Measurements from ENCODE around the gene STEAP2. TPM values are rescaled to one million over a fixed set of nuclear protein-coding genes. Genes with fewer than 3 reads are reported as not detected.

The STEAP2 gene
- total RNA-seq, 6 experiments from 2014 or later = 11.0 to 18.1 (median 14.9) TPM

DNA sequence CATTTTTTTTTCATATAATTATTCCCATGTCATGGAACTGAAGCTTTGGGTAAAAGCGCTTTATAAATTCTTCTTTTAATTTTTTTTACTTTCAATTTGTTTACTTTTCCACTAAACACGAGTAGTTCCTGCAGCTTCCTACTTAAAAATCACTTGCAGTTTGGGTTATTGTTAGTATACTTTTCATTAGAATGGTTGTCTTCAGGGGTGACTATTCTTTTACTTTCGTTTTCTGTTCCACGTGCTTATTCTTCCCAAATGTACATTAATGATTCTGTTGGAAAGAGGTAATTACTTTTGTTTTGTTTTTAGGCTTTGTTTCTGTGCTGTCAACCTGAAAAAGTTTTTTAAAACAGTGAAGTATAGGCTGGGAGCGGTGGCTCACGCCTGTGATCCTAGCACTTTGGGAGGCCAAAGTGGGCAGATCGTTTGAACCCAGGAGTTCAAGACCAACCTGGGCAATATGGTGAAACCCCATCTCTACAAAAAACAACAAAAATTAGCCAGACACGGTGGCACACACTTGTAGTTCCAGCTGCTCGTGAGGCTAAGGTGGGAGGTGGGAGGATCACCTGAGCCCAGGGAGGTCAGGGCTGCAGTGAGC, 28.2 kb downstream of the STEAP2 start:
- Mint-ChIP-seq H3K27me3 (ENCODE audit: insufficient read depth) (peaks cover 3% of the 10 kb centered on the region; the same call in 1 of the 2 replicates), H3K36me3 (ENCODE audit: low read depth) (no peaks in the 10 kb centered on the region), H3K9me3 (no peaks in the 10 kb centered on the region), H3K4me1 (ENCODE audit: low read depth) (peaks cover 22% of the 10 kb centered on the region), H3K27ac (peak overlapping the region; percentile 40; the same call in 1 of the 2 replicates), H3K4me3 (peak overlapping the region; percentile 23; the same call in 1 of the 2 replicates)
- DNase-seq = no peak
- TF ChIP-seq, protein P1, sequence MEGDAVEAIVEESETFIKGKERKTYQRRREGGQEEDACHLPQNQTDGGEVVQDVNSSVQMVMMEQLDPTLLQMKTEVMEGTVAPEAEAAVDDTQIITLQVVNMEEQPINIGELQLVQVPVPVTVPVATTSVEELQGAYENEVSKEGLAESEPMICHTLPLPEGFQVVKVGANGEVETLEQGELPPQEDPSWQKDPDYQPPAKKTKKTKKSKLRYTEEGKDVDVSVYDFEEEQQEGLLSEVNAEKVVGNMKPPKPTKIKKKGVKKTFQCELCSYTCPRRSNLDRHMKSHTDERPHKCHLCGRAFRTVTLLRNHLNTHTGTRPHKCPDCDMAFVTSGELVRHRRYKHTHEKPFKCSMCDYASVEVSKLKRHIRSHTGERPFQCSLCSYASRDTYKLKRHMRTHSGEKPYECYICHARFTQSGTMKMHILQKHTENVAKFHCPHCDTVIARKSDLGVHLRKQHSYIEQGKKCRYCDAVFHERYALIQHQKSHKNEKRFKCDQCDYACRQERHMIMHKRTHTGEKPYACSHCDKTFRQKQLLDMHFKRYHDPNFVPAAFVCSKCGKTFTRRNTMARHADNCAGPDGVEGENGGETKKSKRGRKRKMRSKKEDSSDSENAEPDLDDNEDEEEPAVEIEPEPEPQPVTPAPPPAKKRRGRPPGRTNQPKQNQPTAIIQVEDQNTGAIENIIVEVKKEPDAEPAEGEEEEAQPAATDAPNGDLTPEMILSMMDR (IDR thresholded peaks at IDR 0.05) = no peak

DNA sequence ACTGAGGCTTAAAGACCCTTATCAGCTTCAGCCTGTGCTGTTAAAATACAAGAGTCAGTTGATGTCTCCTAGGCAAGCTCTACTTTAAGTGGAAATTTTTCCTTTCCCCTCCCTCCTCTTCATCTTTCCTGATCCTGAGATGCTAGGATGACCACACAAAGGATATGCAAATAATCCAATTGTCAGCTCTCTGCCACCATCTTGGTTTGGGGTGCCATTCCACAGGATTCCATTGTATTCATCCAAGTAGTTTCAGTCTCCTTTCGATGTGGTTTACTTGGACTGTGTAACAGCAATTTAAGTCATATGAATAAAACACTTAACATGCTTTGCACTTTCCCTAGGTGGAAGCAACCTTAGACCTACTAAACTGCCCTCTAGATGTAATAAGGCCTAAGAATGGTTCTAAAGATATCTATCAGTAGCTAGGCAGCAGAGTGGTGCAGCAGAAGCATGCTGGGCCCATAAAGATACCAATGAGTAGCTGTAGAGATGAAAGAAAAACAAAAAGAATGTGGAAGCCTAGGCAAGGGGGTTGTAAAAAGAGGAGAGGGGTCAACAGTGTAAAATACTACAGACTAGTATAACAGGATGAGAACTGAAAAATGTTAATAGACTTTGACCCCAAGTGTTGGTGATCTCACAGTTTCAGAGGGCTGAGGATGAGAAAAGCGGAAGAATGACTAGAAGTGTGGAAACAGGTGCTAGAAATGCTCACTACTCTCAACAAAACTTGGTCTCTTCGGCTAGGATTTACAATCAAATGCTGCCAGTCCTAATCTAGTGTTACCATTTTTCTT, 31.0 kb downstream of the STEAP2 start:
- no peak for DNase-seq
- H3K4me1 Mint-ChIP-seq (ENCODE audit: low read depth) = peaks cover 42% of the 10 kb centered on the region
- TF ChIP-seq, protein P1 (IDR thresholded peaks at IDR 0.05) = no peak
- H3K9me3 Mint-ChIP-seq = no peaks in the 10 kb centered on the region
- H3K27me3 Mint-ChIP-seq (ENCODE audit: insufficient read depth) = peaks cover 3% of the 10 kb centered on the region; the same call in 1 of the 2 replicates
- no peaks in the 10 kb centered on the region for H3K36me3 Mint-ChIP-seq (ENCODE audit: low read depth)
- no peak overlapping the region; the same call in 1 of the 2 replicates for H3K27ac Mint-ChIP-seq
- no peak overlapping the region for H3K4me3 Mint-ChIP-seq

DNA sequence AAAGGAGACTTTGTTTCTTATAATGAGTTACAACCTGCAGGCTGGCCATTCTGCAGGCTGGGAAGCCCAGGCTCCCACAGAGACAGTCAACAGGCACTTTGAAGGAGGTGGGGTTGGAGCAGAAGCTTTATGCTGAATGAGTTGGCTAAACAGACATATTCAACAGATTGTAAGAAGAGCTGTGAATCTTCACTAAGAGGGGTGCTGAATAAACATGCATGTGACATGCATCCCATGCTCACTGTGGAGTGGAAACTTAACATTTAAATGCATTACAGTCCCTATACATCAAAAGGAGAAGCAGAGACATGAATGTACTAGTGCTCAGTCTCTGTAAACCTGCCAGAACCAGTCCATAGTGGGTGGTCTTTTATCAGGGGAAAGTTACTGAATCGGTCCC, 32.0 kb downstream of the STEAP2 start:
- peaks cover 3% of the 10 kb centered on the region; the same call in 1 of the 2 replicates for H3K27me3 Mint-ChIP-seq (ENCODE audit: insufficient read depth)
- no peak overlapping the region for H3K27ac Mint-ChIP-seq
- H3K4me1 Mint-ChIP-seq (ENCODE audit: low read depth) = peaks cover 42% of the 10 kb centered on the region
- no peak for DNase-seq
- TF ChIP-seq, protein P1 (IDR thresholded peaks at IDR 0.05) = no peak
- no peaks in the 10 kb centered on the region for H3K9me3 Mint-ChIP-seq
- peak overlapping the region; percentile 91; the same call in 1 of the 2 replicates for H3K4me3 Mint-ChIP-seq
- no peaks in the 10 kb centered on the region for H3K36me3 Mint-ChIP-seq (ENCODE audit: low read depth)

DNA sequence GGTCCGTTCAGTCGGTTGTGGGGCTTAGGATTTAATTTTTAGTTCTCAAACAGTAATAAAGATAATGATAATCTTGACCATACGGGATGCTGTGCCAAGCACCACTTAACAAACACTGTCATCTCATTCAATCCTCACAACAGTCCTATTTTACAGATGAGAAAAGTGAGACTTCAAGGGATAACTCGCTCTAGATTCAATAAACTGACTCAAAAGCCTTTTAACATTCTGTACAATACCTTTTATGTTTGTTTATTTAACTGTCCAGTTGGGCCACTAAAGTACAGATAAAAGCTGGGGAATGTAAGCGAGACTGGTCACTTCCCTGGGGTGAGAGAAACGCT, 33.0 kb downstream of the STEAP2 start:
- peaks cover 3% of the 10 kb centered on the region; the same call in 1 of the 2 replicates for H3K27me3 Mint-ChIP-seq (ENCODE audit: insufficient read depth)
- no peaks in the 10 kb centered on the region for H3K36me3 Mint-ChIP-seq (ENCODE audit: low read depth)
- H3K9me3 Mint-ChIP-seq = no peaks in the 10 kb centered on the region
- DNase-seq = no peak
- peak overlapping the region; percentile 92; the same call in 1 of the 2 replicates for H3K27ac Mint-ChIP-seq
- H3K4me3 Mint-ChIP-seq = peak overlapping the region; percentile 91
- peaks cover 40% of the 10 kb centered on the region for H3K4me1 Mint-ChIP-seq (ENCODE audit: low read depth)
- TF ChIP-seq, protein P1 (IDR thresholded peaks at IDR 0.05) = no peak

DNA sequence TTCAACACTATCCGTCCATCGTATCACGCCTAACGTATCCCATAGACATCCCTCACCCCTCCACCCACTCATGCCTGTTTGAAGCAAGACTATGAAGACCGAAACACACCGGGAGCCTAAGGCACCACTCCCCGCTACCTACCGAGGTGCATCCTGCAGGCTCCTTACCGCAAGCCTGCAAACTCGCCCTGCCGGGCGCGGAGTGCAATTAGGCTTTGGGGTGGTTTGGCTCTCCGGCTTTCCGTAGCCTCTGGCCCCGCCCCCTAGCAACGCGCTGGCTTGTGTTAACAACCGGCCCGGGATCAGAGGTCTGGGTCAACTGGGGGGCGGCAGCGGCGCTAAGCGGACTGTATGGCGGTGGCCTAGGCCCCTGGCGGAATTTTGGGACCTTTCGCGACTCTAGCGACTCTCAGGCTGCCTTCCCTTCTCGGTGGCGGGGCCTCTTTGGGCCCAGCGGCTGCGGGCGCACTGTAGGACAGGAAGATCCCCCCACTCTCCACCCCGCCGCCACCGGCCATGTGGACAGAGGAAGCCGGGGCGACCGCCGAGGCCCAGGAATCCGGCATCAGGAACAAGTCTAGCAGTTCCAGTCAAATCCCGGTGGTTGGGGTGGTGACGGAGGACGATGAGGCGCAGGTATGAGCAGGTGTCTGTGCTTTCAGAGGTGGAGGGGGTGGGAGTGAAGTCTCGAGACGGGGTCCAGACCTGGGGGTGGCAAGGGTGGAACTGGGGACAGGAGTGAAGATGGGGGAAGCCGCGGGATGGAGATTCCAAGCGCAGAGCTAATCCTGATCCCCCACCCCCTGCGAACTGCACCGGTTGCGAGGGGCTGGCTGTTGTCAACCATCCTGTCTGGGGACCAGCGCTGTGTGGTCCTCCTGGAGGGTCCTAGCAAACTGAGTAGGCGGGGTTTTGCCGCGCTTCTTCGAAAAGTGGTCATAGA, 33.6 kb downstream of the STEAP2 start, which contains the start of gene CFAP69:
Gene CFAP69, plus strand, starts transcription at position 266 of the 943 bp plus-strand sequence. Its CDS starts 251 bp downstream, at position 517.
- no peaks in the 10 kb centered on the region for H3K9me3 Mint-ChIP-seq
- H3K36me3 Mint-ChIP-seq (ENCODE audit: low read depth) = no peaks in the 10 kb centered on the region
- DNase-seq = peak; percentile 79
- peak within 1 kb of the TSS; percentile 91 for H3K4me3 Mint-ChIP-seq
- peak within 1 kb of the TSS; percentile 92 for H3K27ac Mint-ChIP-seq
- peaks cover 3% of the 10 kb centered on the region; the same call in 1 of the 2 replicates for H3K27me3 Mint-ChIP-seq (ENCODE audit: insufficient read depth)
- TF ChIP-seq, protein P1 (IDR thresholded peaks at IDR 0.05) = peak; percentile 46
- peaks cover 43% of the 10 kb centered on the region for H3K4me1 Mint-ChIP-seq (ENCODE audit: low read depth)

All from HFFc6 (cell line).